Measurements from ENCODE around the gene SLC39A8.

The SLC39A8 gene

GRCh38 chr4:102244878-102245535, 100.3 kb downstream of the SLC39A8 start:
- TF ChIP-seq, protein P1, sequence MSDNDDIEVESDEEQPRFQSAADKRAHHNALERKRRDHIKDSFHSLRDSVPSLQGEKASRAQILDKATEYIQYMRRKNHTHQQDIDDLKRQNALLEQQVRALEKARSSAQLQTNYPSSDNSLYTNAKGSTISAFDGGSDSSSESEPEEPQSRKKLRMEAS (IDR thresholded peaks at IDR 0.05), result no peak
- TF ChIP-seq RAD21 (IDR thresholded peaks at IDR 0.05; ENCODE audit: low read depth) (no peak), CREB1 (IDR thresholded peaks at IDR 0.05; ENCODE audit: low read depth) (no peak)
- TF ChIP-seq, protein P2, sequence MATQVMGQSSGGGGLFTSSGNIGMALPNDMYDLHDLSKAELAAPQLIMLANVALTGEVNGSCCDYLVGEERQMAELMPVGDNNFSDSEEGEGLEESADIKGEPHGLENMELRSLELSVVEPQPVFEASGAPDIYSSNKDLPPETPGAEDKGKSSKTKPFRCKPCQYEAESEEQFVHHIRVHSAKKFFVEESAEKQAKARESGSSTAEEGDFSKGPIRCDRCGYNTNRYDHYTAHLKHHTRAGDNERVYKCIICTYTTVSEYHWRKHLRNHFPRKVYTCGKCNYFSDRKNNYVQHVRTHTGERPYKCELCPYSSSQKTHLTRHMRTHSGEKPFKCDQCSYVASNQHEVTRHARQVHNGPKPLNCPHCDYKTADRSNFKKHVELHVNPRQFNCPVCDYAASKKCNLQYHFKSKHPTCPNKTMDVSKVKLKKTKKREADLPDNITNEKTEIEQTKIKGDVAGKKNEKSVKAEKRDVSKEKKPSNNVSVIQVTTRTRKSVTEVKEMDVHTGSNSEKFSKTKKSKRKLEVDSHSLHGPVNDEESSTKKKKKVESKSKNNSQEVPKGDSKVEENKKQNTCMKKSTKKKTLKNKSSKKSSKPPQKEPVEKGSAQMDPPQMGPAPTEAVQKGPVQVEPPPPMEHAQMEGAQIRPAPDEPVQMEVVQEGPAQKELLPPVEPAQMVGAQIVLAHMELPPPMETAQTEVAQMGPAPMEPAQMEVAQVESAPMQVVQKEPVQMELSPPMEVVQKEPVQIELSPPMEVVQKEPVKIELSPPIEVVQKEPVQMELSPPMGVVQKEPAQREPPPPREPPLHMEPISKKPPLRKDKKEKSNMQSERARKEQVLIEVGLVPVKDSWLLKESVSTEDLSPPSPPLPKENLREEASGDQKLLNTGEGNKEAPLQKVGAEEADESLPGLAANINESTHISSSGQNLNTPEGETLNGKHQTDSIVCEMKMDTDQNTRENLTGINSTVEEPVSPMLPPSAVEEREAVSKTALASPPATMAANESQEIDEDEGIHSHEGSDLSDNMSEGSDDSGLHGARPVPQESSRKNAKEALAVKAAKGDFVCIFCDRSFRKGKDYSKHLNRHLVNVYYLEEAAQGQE (IDR thresholded peaks at IDR 0.05; ENCODE audit: low read depth), result no peak

DNA sequence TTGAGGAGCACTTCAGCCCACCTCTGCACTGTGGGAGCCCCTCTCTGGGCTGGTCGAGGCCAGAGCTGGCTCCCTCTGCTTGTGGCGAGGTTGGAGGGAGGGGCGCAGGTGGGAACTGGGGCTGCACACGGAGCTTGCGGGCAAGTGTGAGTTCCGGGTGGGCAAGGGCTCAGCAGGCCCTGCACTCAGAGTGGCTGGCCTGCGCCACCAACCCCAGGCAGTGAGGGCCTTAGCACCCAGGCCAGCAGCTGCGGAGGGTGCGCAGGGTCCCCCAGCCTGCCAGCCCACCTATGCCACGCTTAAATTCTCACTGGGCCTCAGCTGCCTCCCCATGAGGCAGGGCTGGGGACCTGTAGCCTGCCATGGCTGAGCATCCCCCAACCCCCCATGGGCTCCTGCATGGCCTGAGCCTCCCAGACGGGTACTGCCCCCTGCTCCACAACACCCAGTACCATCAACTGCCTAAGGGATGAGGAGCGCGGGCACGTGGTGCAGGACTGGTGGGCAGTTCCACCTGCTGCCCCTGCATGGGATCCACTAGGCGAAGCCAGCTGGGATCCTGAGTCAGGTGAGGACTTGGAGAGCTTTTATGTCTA, 110.9 kb downstream of the SLC39A8 start:
- no peak for TF ChIP-seq ZBTB7A (IDR thresholded peaks at IDR 0.05; ENCODE audit: low read depth)
- no peak for TF ChIP-seq NFIC (IDR thresholded peaks at IDR 0.05)

GRCh38 chr4:102230194-102230593, 115.1 kb downstream of the SLC39A8 start:
- TF ChIP-seq EGR1 (IDR thresholded peaks at IDR 0.05), result no peak
- TF ChIP-seq FOXM1 (IDR thresholded peaks at IDR 0.05; ENCODE audit: borderline replicate concordance, low read depth), result no peak
- TF ChIP-seq, protein P2 (IDR thresholded peaks at IDR 0.05; ENCODE audit: low read depth), result no peak
- TF ChIP-seq CEBPB (IDR thresholded peaks at IDR 0.05), result no peak
- TF ChIP-seq NFIC (IDR thresholded peaks at IDR 0.05), result no peak
- TF ChIP-seq ZBTB7A (IDR thresholded peaks at IDR 0.05; ENCODE audit: low read depth), result no peak
- TF ChIP-seq RAD21 (IDR thresholded peaks at IDR 0.05; ENCODE audit: low read depth), result no peak
- TF ChIP-seq, protein P1 (IDR thresholded peaks at IDR 0.05), result no peak
- TF ChIP-seq TAF1 (IDR thresholded peaks at IDR 0.05; ENCODE audit: low read depth), result no peak
- no peak for TF ChIP-seq TEAD4 (IDR thresholded peaks at IDR 0.05)
- TF ChIP-seq YY1 (IDR thresholded peaks at IDR 0.05; ENCODE audit: low read depth), result no peak
- TF ChIP-seq TCF12 (IDR thresholded peaks at IDR 0.05; ENCODE audit: low read depth), result no peak
- TF ChIP-seq CREB1 (IDR thresholded peaks at IDR 0.05; ENCODE audit: low read depth), result no peak
- TF ChIP-seq EP300 (IDR thresholded peaks at IDR 0.05; ENCODE audit: borderline replicate concordance), result no peak
- TF ChIP-seq USF1 (IDR thresholded peaks at IDR 0.05), result no peak

DNA sequence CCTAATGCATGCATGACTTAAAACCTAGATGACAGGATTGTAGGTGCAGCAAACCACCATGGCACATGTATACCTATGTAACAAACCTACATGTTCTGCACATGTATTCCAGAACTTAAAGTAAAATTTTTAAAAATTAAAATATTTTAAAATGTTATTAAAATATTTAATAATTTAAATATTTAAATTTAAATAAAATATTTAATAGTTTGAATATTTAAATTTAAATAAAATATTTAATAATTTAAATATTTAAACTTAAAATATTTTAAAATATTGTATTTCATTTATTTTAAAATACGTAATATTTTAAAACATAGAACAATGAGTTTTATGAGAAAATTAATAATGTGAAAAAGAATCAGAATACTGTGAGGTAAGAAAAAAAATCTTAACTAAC, 117.9 kb downstream of the SLC39A8 start:
- TF ChIP-seq TCF12 (IDR thresholded peaks at IDR 0.05; ENCODE audit: low read depth) (no peak), EP300 (IDR thresholded peaks at IDR 0.05; ENCODE audit: borderline replicate concordance) (no peak), NFIC (IDR thresholded peaks at IDR 0.05) (no peak), ZBTB7A (IDR thresholded peaks at IDR 0.05; ENCODE audit: low read depth) (no peak), CREB1 (IDR thresholded peaks at IDR 0.05; ENCODE audit: low read depth) (no peak), YY1 (IDR thresholded peaks at IDR 0.05; ENCODE audit: low read depth) (no peak), FOXM1 (IDR thresholded peaks at IDR 0.05; ENCODE audit: borderline replicate concordance, low read depth) (no peak), TEAD4 (IDR thresholded peaks at IDR 0.05) (no peak)

- TF ChIP-seq YY1 (IDR thresholded peaks at IDR 0.05; ENCODE audit: low read depth) (no peak), TEAD4 (IDR thresholded peaks at IDR 0.05) (peak; percentile 81), NFIC (IDR thresholded peaks at IDR 0.05) (peak; percentile 91), USF1 (IDR thresholded peaks at IDR 0.05) (no peak), CREB1 (IDR thresholded peaks at IDR 0.05; ENCODE audit: low read depth) (no peak), FOXM1 (IDR thresholded peaks at IDR 0.05; ENCODE audit: borderline replicate concordance, low read depth) (peak; percentile 94), ZBTB7A (IDR thresholded peaks at IDR 0.05; ENCODE audit: low read depth) (no peak), CEBPB (IDR thresholded peaks at IDR 0.05) (peak; percentile 39; the same call in 1 of the 2 replicates), EP300 (IDR thresholded peaks at IDR 0.05; ENCODE audit: borderline replicate concordance) (peak; percentile 97), TAF1 (IDR thresholded peaks at IDR 0.05; ENCODE audit: low read depth) (no peak), EGR1 (IDR thresholded peaks at IDR 0.05) (no peak), TCF12 (IDR thresholded peaks at IDR 0.05; ENCODE audit: low read depth) (peak; percentile 93), RAD21 (IDR thresholded peaks at IDR 0.05; ENCODE audit: low read depth) (peak; percentile 8; the same call in 1 of the 2 replicates)
- TF ChIP-seq, protein P2 (IDR thresholded peaks at IDR 0.05; ENCODE audit: low read depth), result no peak
- TF ChIP-seq, protein P1 (IDR thresholded peaks at IDR 0.05), result peak; percentile 52; the same call in 1 of the 2 replicates
Measured at GRCh38 chr4:102223461-102223860, 121.8 kb downstream of the SLC39A8 start.
